HG03439 (cell line): ENCODE measurements around the gene PHACTR2.
"Not testable (repeated sequence)": the region's sequence is repeated elsewhere in the genome, so short reads cannot be mapped to it uniquely, and the experiment has no call there.

Source experiments
- ATAC-seq: cut with Tn5 transposase; IDR thresholded peaks from one replicate; pipeline ENCODE4 v1.9.1; 2021; ENCODE audit warnings: mild to moderate bottlenecking, moderate library complexity; ENCODE audit not compliant: unreplicated experiment

The PHACTR2 gene

GRCh38 chr6:143758551-143758950 is 80.8 kb downstream of the PHACTR2 start:
- no peak for ATAC-seq

GRCh38 chr6:143759666-143760065 is 81.9 kb downstream of the PHACTR2 start:
- no peak for ATAC-seq

- ATAC-seq = no peak
Measured at GRCh38 chr6:143761074-143761473, 83.3 kb downstream of the PHACTR2 start.

- ATAC-seq = no peak
Measured at GRCh38 chr6:143762126-143762525, 84.4 kb downstream of the PHACTR2 start.

- ATAC-seq = no peak
Measured at GRCh38 chr6:143765422-143766184, 87.8 kb downstream of the PHACTR2 start.

- ATAC-seq = no peak
Measured at GRCh38 chr6:143766185-143766553, 88.4 kb downstream of the PHACTR2 start.

GRCh38 chr6:143767433-143767832 is 89.7 kb downstream of the PHACTR2 start:
- ATAC-seq = no peak

- ATAC-seq = no peak
Measured at GRCh38 chr6:143772116-143773086, 94.6 kb downstream of the PHACTR2 start.

- ATAC-seq = no peak
Measured at GRCh38 chr6:143773506-143774150, 95.9 kb downstream of the PHACTR2 start.

- ATAC-seq = no peak
Measured at GRCh38 chr6:143774347-143774746, 96.6 kb downstream of the PHACTR2 start.

GRCh38 chr6:143775336-143775735 is 97.6 kb downstream of the PHACTR2 start:
- ATAC-seq = no peak

GRCh38 chr6:143778926-143779325 is 101.2 kb downstream of the PHACTR2 start:
- no peak for ATAC-seq

- no peak for ATAC-seq
Measured at GRCh38 chr6:143782481-143782880, 104.7 kb downstream of the PHACTR2 start.

GRCh38 chr6:143783077-143783476 is 105.3 kb downstream of the PHACTR2 start:
- ATAC-seq = no peak

GRCh38 chr6:143784316-143784715 is 106.6 kb downstream of the PHACTR2 start:
- ATAC-seq = no peak

- ATAC-seq = not testable (repeated sequence)
Measured at GRCh38 chr6:143786371-143786770, 108.6 kb downstream of the PHACTR2 start.

- ATAC-seq = no peak
Measured at GRCh38 chr6:143792402-143793279, 114.9 kb downstream of the PHACTR2 start.

- ATAC-seq = no peak
Measured at GRCh38 chr6:143793280-143793619, 115.5 kb downstream of the PHACTR2 start.

GRCh38 chr6:143796551-143796950 is 118.8 kb downstream of the PHACTR2 start:
- not testable (repeated sequence) for ATAC-seq

- not testable (repeated sequence) for ATAC-seq
Measured at GRCh38 chr6:143798487-143798886, 120.7 kb downstream of the PHACTR2 start.
